K562 (cell line): ENCODE data around the gene SERPINE2. TPM values are rescaled to one million over a fixed set of nuclear protein-coding genes. Genes with fewer than 3 reads are reported as not detected.
A peak's percentile ranks its signal among the peaks of the same experiment; 100 is the strongest.

Source experiments
- ARID4B ChIP-seq: sonication (generic); formaldehyde crosslinking; IDR thresholded peaks from 2 replicates; pipeline ENCODE4 v1.8.0; 2022; ENCODE audit warnings: mild to moderate bottlenecking, missing genetic modification reagents
- BDP1 ChIP-seq: IDR thresholded peaks from 3 replicates; pipeline ENCODE4 v1.6.1; 2011; ENCODE audit not compliant: insufficient read length, insufficient read depth
- BRF1 ChIP-seq: IDR thresholded peaks from 3 replicates; pipeline ENCODE4 v1.6.1; 2011; ENCODE audit warnings: borderline replicate concordance, mild to moderate bottlenecking; ENCODE audit not compliant: insufficient read length; ENCODE audit errors: extremely low read depth
- CBX3 ChIP-seq, 2 experiments: IDR thresholded peaks; 1 replicate in 1 of 2; 2 replicates in 1 of 2; pipeline ENCODE4 v1.6.1; 2012; ENCODE audit warnings: inconsistent platforms in 2 of 2, low read length in 2 of 2, borderline replicate concordance in 1 of 2, control low read depth in 1 of 2
- E2F6 ChIP-seq, 2 experiments: IDR thresholded peaks; 2 replicates each; pipeline ENCODE4 v1.6.1; 2011; ENCODE audit warnings: borderline replicate concordance in 1 of 2, control low read depth in 1 of 2, low read depth in 1 of 2, low read length in 1 of 2, mild to moderate bottlenecking in 1 of 2, mixed read lengths in 1 of 2, moderate library complexity in 1 of 2; ENCODE audit not compliant: insufficient read depth in 1 of 2, insufficient read length in 1 of 2, poor library complexity in 1 of 2, severe bottlenecking in 1 of 2; ENCODE audit errors: extremely low read depth in 1 of 2
- FOXO4 ChIP-seq: fragments of 450-650 bp; formaldehyde crosslinking; IDR thresholded peaks from 2 replicates; pipeline ENCODE4 v1.4.0; 2020; ENCODE audit warnings: mild to moderate bottlenecking, moderate library complexity
- FUS ChIP-seq: fragments of 200-400 bp; formaldehyde crosslinking; optimal IDR thresholded peaks from 2 replicates; pipeline ENCODE3; 2017; ENCODE audit warnings: low read depth, low read length
- GABPB1 ChIP-seq: sonication (generic); formaldehyde crosslinking; IDR thresholded peaks from 2 replicates; pipeline ENCODE4 v1.8.0; 2022; ENCODE audit warnings: mild to moderate bottlenecking, missing genetic modification reagents
- KHSRP ChIP-seq: fragments of 450-650 bp; IDR thresholded peaks from 2 replicates; pipeline ENCODE4 v1.6.1; 2017
- MAFK ChIP-seq: IDR thresholded peaks from 2 replicates; pipeline ENCODE4 v1.6.1; 2011; ENCODE audit warnings: low read length, improper control_type of control experiment
- MAX ChIP-seq: sonication (generic); formaldehyde crosslinking; IDR thresholded peaks from 2 replicates; pipeline ENCODE4 v1.9.0; 2022; ENCODE audit warnings: mild to moderate bottlenecking, missing genetic modification reagents
- MCM3 ChIP-seq: fragments of 450-650 bp; IDR thresholded peaks from 2 replicates; pipeline ENCODE4 v1.6.1; 2016
- MYBL2 ChIP-seq, 2 experiments: fragments of 450-650 bp in 1 of 2; sonication (generic) in 1 of 2; formaldehyde crosslinking in 1 of 2; IDR thresholded peaks; 2 replicates each; pipeline versions ENCODE4 v1.6.1 to v1.8.1; 2017 to 2022; ENCODE audit warnings: borderline replicate concordance in 1 of 2, inconsistent platforms in 1 of 2, low read depth in 1 of 2, mild to moderate bottlenecking in 1 of 2, missing genetic modification reagents in 1 of 2, moderate library complexity in 1 of 2
- PHB ChIP-seq: fragments of 250-450 bp; sonication (Bioruptor Pico); IDR thresholded peaks from 2 replicates; pipeline ENCODE4 v1.5.0; 2021
- RB1 ChIP-seq: fragments of 450-650 bp; IDR thresholded peaks from 2 replicates; pipeline ENCODE4 v1.6.1; 2017; ENCODE audit warnings: low read depth, mild to moderate bottlenecking
- RHOXF2B ChIP-seq: fragments of 250-450 bp; sonication (Bioruptor Pico); conservative IDR thresholded peaks from 2 replicates; pipeline ENCODE4 v1.5.1; 2021
- TCF7 ChIP-seq: sonication (generic); IDR thresholded peaks from 2 replicates; pipeline ENCODE4 v1.6.1; 2016; ENCODE audit warnings: antibody characterized with exemption, borderline replicate concordance
- U2AF2 ChIP-seq: fragments of 200-400 bp; formaldehyde crosslinking; optimal IDR thresholded peaks from 2 replicates; pipeline ENCODE3; 2017; ENCODE audit warnings: low read depth, mild to moderate bottlenecking, low read length
- ZNF253 ChIP-seq: fragments of 250-450 bp; sonication (Bioruptor Pico); conservative IDR thresholded peaks from 2 replicates; pipeline ENCODE4 v1.6.1; 2021; ENCODE audit warnings: mild to moderate bottlenecking
- ZNF766 ChIP-seq: fragments of 200-800 bp; sonication (Bioruptor generic); conservative IDR thresholded peaks from 2 replicates; pipeline ENCODE4 v1.6.1; 2016; ENCODE audit warnings: missing genetic modification characterization, missing compliant biosample characterization
- ZNF785 ChIP-seq: fragments of 250-450 bp; sonication (Bioruptor Pico); IDR thresholded peaks from 2 replicates; pipeline ENCODE4 v1.4.0; 2020; ENCODE audit warnings: mild to moderate bottlenecking
- polyA plus RNA-seq, 8 experiments: library from polyadenylated mRNA; depleted of rRNA in 4 of 8; stranded (reverse) in 5 of 8; unstranded in 3 of 8; fragments of >200 nt; fragmentation: Nextera tagmentation in 2 of 8; fragmentation: Illumina TruSeq in 1 of 8; extraction: Ambion mirVana in 2 of 8; extraction: Trizol in 1 of 8; gene quantifications; 2 replicates each; pipeline versions ENCODE4 v1.2.1 to v1.2.3, GENCODE V29; 2011 to 2014; ENCODE audit warnings: inconsistent platforms in 1 of 8, missing spikeins in 1 of 8
- total RNA-seq, 7 experiments: library from RNA; depleted of rRNA in 6 of 7; stranded (reverse); fragments of >200 nt in 6 of 7; fragmentation: Illumina TruSeq in 2 of 7; extraction: Trizol in 2 of 7; gene quantifications; 2 replicates each; pipeline versions ENCODE4 v1.2.1 to v1.2.3, GENCODE V29; 2011 to 2021; ENCODE audit warnings: low replicate concordance in 1 of 7

SERPINE2 gene
- total and polyA plus RNA-seq, 9 of the 15 experiments (the other 6 are each of a cell fraction or from before 2014, with no cell fraction given): 0.03 to 0.16 (median 0.13) TPM; not detected in 6

GRCh38 chr2:223957092-223957851, 81.8 kb downstream of the SERPINE2 start, which contains the start of gene MRPL44 (continued):
- TF ChIP-seq E2F6 (IDR thresholded peaks at IDR 0.05; ENCODE audit: borderline replicate concordance in 1 of 2, extremely low read depth in 1 of 2, insufficient read depth in 1 of 2, insufficient read length in 1 of 2, low read depth in 1 of 2, low read length in 1 of 2, poor library complexity in 1 of 2, severe bottlenecking in 1 of 2) (peak in 1 of 2 experiments; percentile 24), MYBL2 (IDR thresholded peaks at IDR 0.05; ENCODE audit: low read depth) (no peak), MYBL2 (CRISPR knock-in tag; IDR thresholded peaks at IDR 0.05; ENCODE audit: borderline replicate concordance) (no peak), ZNF785 (CRISPR knock-in tag) (no peak), BRF1 (no peak), U2AF2 (no peak), ZNF766 (CRISPR knock-in tag) (peak; percentile 51), RHOXF2B (CRISPR knock-in tag) (no peak), ARID4B (CRISPR knock-in tag) (peak; percentile 59), CBX3 (IDR thresholded peaks at IDR 0.05; ENCODE audit: borderline replicate concordance in 1 of 2, low read length in 2 of 2) (peak in 1 of 2 experiments; percentile 90; a peak in 2 of 3 replicates), GABPB1 (peak; percentile 98), ZNF253 (CRISPR knock-in tag) (no peak), MCM3 (no peak), KHSRP (no peak), MAX (CRISPR knock-in tag) (peak; percentile 51; the same call in 1 of the 2 replicates), RB1 (peak; percentile 74), MAFK (no peak), TCF7 (no peak), PHB (CRISPR knock-in tag) (no peak), FUS (no peak), BDP1 (no peak), FOXO4 (no peak)
